Inferior parietal cortex (tissue), 1 donor: ENCODE measurements around the gene TMEM154.

Experiments used
- DNase-seq: peaks from one replicate; pipeline ENCODE4 v3.0.0-alpha.2; 2016; ENCODE audit errors: extremely low spot score

TMEM154 gene

GRCh38 chr4:152630324-152630723 is 49.5 kb downstream of the TMEM154 start:
- no peak for DNase-seq

GRCh38 chr4:152629908-152630307 is 49.9 kb downstream of the TMEM154 start:
- no peak for DNase-seq

GRCh38 chr4:152628128-152628527 is 51.7 kb downstream of the TMEM154 start:
- DNase-seq = peak; percentile 53

- DNase-seq = no peak
Observed at GRCh38 chr4:152626790-152627189, 53.0 kb downstream of the TMEM154 start.

- DNase-seq = no peak
Observed at GRCh38 chr4:152620915-152621314, 58.9 kb downstream of the TMEM154 start.

GRCh38 chr4:152620218-152620617 is 59.6 kb downstream of the TMEM154 start:
- DNase-seq = no peak

GRCh38 chr4:152619556-152619955 is 60.2 kb downstream of the TMEM154 start:
- no peak for DNase-seq

GRCh38 chr4:152618971-152619370 is 60.8 kb downstream of the TMEM154 start:
- no peak for DNase-seq

GRCh38 chr4:152616804-152617203 is 63.0 kb downstream of the TMEM154 start:
- no peak for DNase-seq

GRCh38 chr4:152613841-152614721 is 65.7 kb downstream of the TMEM154 start:
- DNase-seq = no peak

- DNase-seq = no peak
Observed at GRCh38 chr4:152613351-152613750, 66.4 kb downstream of the TMEM154 start.

GRCh38 chr4:152610131-152610530 is 69.7 kb downstream of the TMEM154 start:
- no peak for DNase-seq

GRCh38 chr4:152609481-152609880 is 70.3 kb downstream of the TMEM154 start:
- DNase-seq = no peak

- no peak for DNase-seq
Observed at GRCh38 chr4:152607178-152607577, 72.6 kb downstream of the TMEM154 start.

GRCh38 chr4:152606753-152607152 is 73.0 kb downstream of the TMEM154 start:
- peak; percentile 41 for DNase-seq

GRCh38 chr4:152605641-152606335 is 74.0 kb downstream of the TMEM154 start:
- peak; percentile 47 for DNase-seq

GRCh38 chr4:152605031-152605430 is 74.8 kb downstream of the TMEM154 start:
- no peak for DNase-seq

- DNase-seq = no peak
Observed at GRCh38 chr4:152601156-152601555, 78.6 kb downstream of the TMEM154 start.

- no peak for DNase-seq
Observed at GRCh38 chr4:152599636-152600035, 80.2 kb downstream of the TMEM154 start.

GRCh38 chr4:152599095-152599494 is 80.7 kb downstream of the TMEM154 start:
- DNase-seq = no peak

GRCh38 chr4:152598454-152598853 is 81.3 kb downstream of the TMEM154 start:
- no peak for DNase-seq

- no peak for DNase-seq
Observed at GRCh38 chr4:152594978-152595925, 84.5 kb downstream of the TMEM154 start.
